Panc1 (cell line): Measurements from ENCODE around the gene IGF2R. TPM values are rescaled to one million over a fixed set of nuclear protein-coding genes. Genes with fewer than 3 reads are reported as not detected.

Source experiments
- ATAC-seq: fragments of 200-7000 bp; cut with Tn5 transposase; 2 replicates; pipeline ENCODE4 v1.9.1; 2020; ENCODE audit warnings: mild to moderate bottlenecking, moderate library complexity
- BruUV-seq: library from RNA; stranded (reverse); fragments of 400-500 nt; replicated peaks from 2 replicates; lab custom pipeline; 2021; lab: Mats Ljungman, UMichigan
- CTCF ChIA-PET: fragments of 300-600 bp; sonication (Branson Sonifier 250); formaldehyde crosslinking; loops from one replicate; lab custom pipeline; 2022; ENCODE audit warnings: antibody characterized with exemption; lab: Charles Lee
- POLR2A ChIA-PET: fragments of 300-600 bp; sonication (Branson Sonifier 250); formaldehyde crosslinking; loops from one replicate; lab custom pipeline; 2022; ENCODE audit warnings: antibody characterized with exemption; lab: Charles Lee
- DNase-seq: peaks from one replicate; pipeline ENCODE4 v3.0.0-alpha.2; 2010; ENCODE audit warnings: low read depth, low spot score
- H3K27ac ChIP-seq: 2 replicates; pipeline ENCODE4 v1.5.1; 2011; ENCODE audit warnings: mild to moderate bottlenecking, low read length, inconsistent platforms
- H3K27me3 ChIP-seq: fragments of 200-500 bp; sonication (Bioruptor generic); 2 replicates; pipeline ENCODE4 v1.6.0; 2014; ENCODE audit warnings: low read length, inconsistent platforms; ENCODE audit not compliant: control insufficient read depth, insufficient read depth
- H3K36me3 ChIP-seq: fragments of 200-500 bp; sonication (Bioruptor generic); 2 replicates; pipeline ENCODE4 v1.5.1; 2014; ENCODE audit warnings: inconsistent platforms, mild to moderate bottlenecking, low read length, moderate library complexity; ENCODE audit not compliant: control insufficient read depth, insufficient read depth
- H3K4me1 ChIP-seq: 2 replicates; pipeline ENCODE4 v1.5.1; 2011; ENCODE audit warnings: inconsistent platforms, mild to moderate bottlenecking, low read length, moderate library complexity; ENCODE audit not compliant: control insufficient read depth, insufficient read depth
- H3K4me3 ChIP-seq, 2 experiments: 2 replicates each; pipeline ENCODE4 v1.5.1; 2011 to 2012; ENCODE audit warnings: low read depth in 2 of 2, low read length in 2 of 2, mild to moderate bottlenecking in 2 of 2, inconsistent platforms in 1 of 2, moderate library complexity in 1 of 2
- H3K9me3 ChIP-seq: fragments of 200-500 bp; sonication (Bioruptor generic); 2 replicates; pipeline ENCODE4 v1.5.1; 2014; ENCODE audit warnings: low read depth, mild to moderate bottlenecking, inconsistent platforms, low read length, moderate library complexity; ENCODE audit not compliant: control insufficient read depth, insufficient read depth
- CTCF ChIP-seq: fragments of 450-650 bp; IDR thresholded peaks from 2 replicates; pipeline ENCODE4 v1.5.1; 2017; ENCODE audit warnings: mild to moderate bottlenecking
- POLR2AphosphoS5 ChIP-seq: IDR thresholded peaks from 2 replicates; pipeline ENCODE4 v1.6.1; 2012; ENCODE audit warnings: mild to moderate bottlenecking, low read depth, low read length, moderate library complexity
- REST ChIP-seq, 2 experiments: IDR thresholded peaks; 2 replicates each; pipeline ENCODE4 v1.6.1; 2011 to 2012; ENCODE audit warnings: low read depth in 2 of 2, control low read depth in 1 of 2, low read length in 1 of 2, mild to moderate bottlenecking in 1 of 2, moderate library complexity in 1 of 2; ENCODE audit not compliant: insufficient read depth in 1 of 2
- SIN3A ChIP-seq: IDR thresholded peaks from 2 replicates; pipeline ENCODE4 v1.6.1; 2012; ENCODE audit warnings: low read depth, mild to moderate bottlenecking, low read length, moderate library complexity, borderline replicate concordance; ENCODE audit not compliant: insufficient read depth
- TCF7L2 ChIP-seq: IDR thresholded peaks from 2 replicates; pipeline ENCODE4 v1.6.1; 2011; ENCODE audit warnings: mild to moderate bottlenecking, low read depth, low read length, inconsistent platforms
- in situ Hi-C: cut with HindIII; loops from 2 replicates; pipeline ENCODE4 v1.10.0; 2016; ENCODE audit warnings: low sequenced_read_pairs, low pct_unique_long_range_greater_than_20kb
- intact Hi-C: fragments of 100-400 bp; cut with micrococcal nuclease; formaldehyde crosslinking; loops from one replicate; pipeline ENCODE4 v1.10.0; 2022; ENCODE audit not compliant: unreplicated experiment
- total RNA-seq: library from RNA; stranded (reverse); gene quantifications from one replicate; pipeline ENCODE4 v1.2.1, GENCODE V29; 2021; ENCODE audit not compliant: unreplicated experiment

The IGF2R gene
- total RNA-seq, 1 experiment from 2014 or later: 163 TPM

- no peak for DNase-seq
- POLR2A ChIA-PET: no interaction called here
- no peak overlapping the region for H3K4me3 ChIP-seq
- no peaks in the 10 kb centered on the region; the same call in 1 of the 2 replicates for H3K27me3 ChIP-seq
- H3K9me3 ChIP-seq: peaks cover 6% of the 10 kb centered on the region; the same call in 1 of the 2 replicates
- H3K36me3 ChIP-seq: no peaks in the 10 kb centered on the region
- intact Hi-C loops: no loop called here
- ATAC-seq: no peak
- H3K27ac ChIP-seq: no peak overlapping the region
- TF ChIP-seq CTCF: no peak
- TF ChIP-seq TCF7L2: no peak
- no peak for TF ChIP-seq POLR2AphosphoS5
- no peak for TF ChIP-seq REST (IDR thresholded peaks at IDR 0.05; ENCODE audit: insufficient read depth in 1 of 2, low read depth in 2 of 2, low read length in 1 of 2)
- no peak for TF ChIP-seq SIN3A
- BruUV-seq: no TSS peak
- in situ Hi-C loops: no loop called here
- H3K4me1 ChIP-seq: no peaks in the 10 kb centered on the region
- CTCF ChIA-PET: no interaction called here
Measured at GRCh38 chr6:159946912-159947311, 22.0 kb upstream of the IGF2R start.

GRCh38 chr6:159948199-159948598 is 20.7 kb upstream of the IGF2R start:
- H3K4me3 ChIP-seq: no peak overlapping the region
- BruUV-seq: no TSS peak
- TF ChIP-seq CTCF (no peak), REST (IDR thresholded peaks at IDR 0.05; ENCODE audit: insufficient read depth in 1 of 2, low read depth in 2 of 2, low read length in 1 of 2) (no peak), TCF7L2 (no peak), SIN3A (no peak), POLR2AphosphoS5 (no peak)
- ChIA-PET CTCF (no interaction called here), POLR2A (no interaction called here)
- in situ Hi-C loops (no loop called here), intact Hi-C loops (no loop called here)
- DNase-seq (no peak), ATAC-seq (no peak)
- H3K27me3 ChIP-seq: no peaks in the 10 kb centered on the region; the same call in 1 of the 2 replicates
- no peaks in the 10 kb centered on the region for H3K36me3 ChIP-seq
- no peaks in the 10 kb centered on the region for H3K4me1 ChIP-seq
- peaks cover 6% of the 10 kb centered on the region; the same call in 1 of the 2 replicates for H3K9me3 ChIP-seq
- no peak overlapping the region for H3K27ac ChIP-seq
